NCI-H460 (cell line): ENCODE results near the gene TUNAR. TPM values are rescaled to one million over a fixed set of nuclear protein-coding genes. Genes with fewer than 3 reads are reported as not detected.

Experiments
- DNase-seq: peaks from one replicate; pipeline ENCODE4 v3.0.0-alpha.2; 2016; ENCODE audit warnings: low read depth; ENCODE audit errors: extremely low read depth
- total RNA-seq: library from RNA; depleted of rRNA; stranded (reverse); fragments of >200 nt; shearing (Covaris generic); gene quantifications from 2 replicates; pipeline ENCODE4 v1.2.3, GENCODE V29; 2014

TUNAR gene
- total RNA-seq, 1 experiment from 2014 or later, result not detected

DNA sequence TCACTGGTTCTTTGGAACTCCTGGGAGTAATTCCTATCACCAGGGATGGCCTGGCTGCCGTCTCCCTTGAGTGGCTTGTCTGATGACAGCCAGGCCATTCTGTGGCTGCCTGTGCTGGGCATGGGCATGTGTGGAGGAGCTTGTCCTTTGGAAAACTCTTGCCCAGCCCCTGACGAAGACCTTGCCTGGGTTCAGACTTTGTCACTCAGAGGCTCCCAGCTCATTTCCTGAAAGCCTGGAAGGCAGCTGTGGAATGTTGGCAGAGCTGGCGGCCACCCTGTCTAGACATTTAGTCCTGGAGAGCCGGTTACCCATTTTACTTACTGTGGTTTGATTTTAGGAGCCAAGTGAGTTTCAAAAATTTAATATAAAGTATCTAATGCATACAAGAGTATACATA lies 34.0 kb downstream of the TUNAR start:
- no peak for DNase-seq

GRCh38 chr14:95911456-95911855 lies 34.8 kb downstream of the TUNAR start:
- DNase-seq, result no peak

DNA sequence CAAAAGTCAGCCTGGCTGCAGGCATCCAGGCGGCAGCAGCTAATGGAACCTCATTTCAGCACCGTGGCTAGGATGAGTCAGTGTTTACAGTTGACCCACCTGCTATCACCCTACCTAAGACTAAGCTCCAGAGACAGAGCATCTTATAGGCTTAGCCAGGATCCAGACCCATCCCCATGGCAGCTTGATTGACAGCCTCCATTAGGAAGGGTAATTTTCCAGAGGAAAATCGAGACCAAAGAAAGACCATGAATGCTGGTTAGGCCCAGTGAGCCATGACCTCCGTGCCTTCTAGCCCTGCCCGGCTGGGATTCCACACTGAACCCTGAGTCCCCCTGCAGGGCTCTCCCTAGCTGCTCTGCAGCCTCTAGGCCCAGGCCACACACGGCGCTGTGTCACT lies 38.7 kb downstream of the TUNAR start:
- no peak for DNase-seq

GRCh38 chr14:95918466-95918865 lies 41.8 kb downstream of the TUNAR start:
- no peak for DNase-seq

DNA sequence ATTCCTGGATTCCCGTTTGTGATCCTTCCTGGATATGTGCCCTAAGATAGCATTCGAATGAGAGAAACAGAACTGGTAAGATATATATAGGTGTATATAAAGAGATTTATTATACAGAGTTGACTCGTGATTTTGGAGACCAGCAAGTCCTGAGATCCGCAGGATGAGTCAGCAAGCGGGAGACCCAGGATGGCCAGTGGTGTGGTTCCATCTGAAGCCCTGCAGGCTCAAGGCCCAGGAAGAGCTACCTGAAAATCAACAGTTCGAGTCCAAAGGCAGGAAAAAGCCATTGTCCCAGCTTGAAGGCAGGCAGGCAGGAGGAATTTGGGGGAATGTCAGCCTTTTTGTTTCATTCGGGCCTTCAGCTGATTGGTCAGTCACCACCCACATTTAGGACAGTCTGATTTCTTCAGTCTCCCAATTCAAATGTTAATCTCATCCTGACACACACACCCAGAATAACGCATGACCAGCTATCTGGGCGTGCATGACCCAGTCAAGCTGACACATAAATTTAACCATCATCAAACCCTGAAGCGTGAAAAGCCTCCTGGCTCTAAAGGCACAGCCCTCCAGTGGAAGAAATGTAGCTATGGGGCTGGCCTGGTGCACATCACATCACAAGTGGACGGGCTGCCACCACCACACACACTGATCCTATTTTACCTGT lies 44.3 kb downstream of the TUNAR start:
- no peak for DNase-seq

- DNase-seq, result no peak
These were observed 45.4 kb downstream of the TUNAR start for GRCh38 chr14:95922080-95922479.

DNA sequence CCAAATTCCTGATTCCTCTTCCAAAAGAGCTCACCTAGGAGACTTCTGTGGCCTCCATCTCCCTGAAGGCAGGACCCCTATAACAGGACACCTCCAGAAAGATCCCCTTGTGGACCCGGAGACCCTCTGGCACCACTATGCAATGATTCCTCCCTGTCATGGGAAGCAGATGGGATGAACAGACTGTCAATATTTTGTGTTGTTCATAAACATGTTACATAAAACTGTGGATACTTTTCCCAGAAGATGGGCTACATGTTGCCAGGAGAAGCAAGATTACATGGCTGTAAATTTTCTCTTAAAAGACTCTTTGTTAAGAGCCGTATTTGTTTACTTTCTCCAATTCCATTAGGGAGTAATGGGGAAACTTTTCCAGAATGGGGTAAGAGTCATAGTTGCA lies 52.1 kb downstream of the TUNAR start:
- DNase-seq, result no peak

DNA sequence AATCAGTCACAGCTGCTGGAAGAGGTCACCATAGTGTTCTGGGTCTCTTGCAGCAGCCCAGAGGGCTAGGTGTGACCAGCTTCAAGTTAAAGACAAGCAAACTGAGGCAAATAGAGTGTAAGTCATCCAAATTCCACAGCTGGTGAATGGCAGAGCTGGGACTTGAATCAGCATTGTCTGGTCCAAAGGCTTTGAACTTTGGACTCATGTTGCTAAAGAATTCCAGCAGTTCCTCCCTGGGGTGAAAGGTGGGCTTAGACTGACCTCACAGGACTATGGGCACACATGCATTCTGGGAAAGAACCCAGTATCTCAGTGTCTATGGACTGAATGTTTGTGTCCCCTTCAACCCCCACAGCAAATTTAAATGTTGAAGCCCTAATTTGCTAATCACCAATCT lies 54.8 kb downstream of the TUNAR start:
- no peak for DNase-seq

DNA sequence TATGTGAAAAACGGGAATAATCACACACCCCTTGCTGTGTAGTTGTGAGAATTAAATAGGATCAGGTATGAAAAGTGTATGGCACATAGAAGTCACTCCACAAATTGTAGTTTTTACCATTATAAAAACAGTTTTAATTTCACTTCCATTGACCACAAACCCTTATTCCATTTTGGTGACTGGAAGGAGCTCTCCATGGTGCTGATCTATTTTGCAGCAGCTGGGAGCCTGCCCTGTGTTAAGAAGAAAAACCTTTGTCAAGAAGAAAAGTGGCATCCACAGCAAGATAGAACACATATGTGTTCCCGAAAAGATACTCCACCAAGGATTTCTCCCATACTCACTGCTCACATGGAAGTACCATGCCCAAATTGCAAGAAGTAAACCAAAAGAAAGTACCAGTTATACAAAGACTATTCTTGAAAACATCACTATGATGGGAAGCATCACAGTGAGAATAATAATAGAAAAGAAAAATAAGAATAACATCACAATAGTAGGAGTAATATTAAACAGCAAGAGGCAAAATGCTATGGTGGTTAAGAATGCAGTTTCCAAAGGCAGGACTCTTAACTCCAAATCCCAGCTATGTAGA lies 58.7 kb downstream of the TUNAR start:
- peak; percentile 5 for DNase-seq

DNA sequence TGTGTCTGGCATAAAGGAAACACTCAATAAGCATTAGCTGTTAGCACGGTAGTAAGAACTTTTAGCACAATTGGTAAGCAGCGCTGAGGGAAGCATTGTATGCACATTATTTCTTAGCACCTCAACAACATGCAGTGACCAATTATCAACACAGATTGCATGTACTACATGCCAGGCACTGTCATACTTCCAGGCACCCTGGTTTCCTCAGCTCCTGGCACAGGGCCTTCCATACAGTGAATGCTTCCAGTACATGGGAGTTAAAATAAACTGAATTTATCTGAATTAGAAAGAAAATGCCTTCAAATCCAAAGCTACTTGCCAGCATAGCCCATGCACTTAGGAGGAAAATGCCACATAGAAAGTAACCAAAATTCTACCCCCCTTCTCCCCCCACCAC lies 59.4 kb downstream of the TUNAR start:
- DNase-seq, result no peak

DNA sequence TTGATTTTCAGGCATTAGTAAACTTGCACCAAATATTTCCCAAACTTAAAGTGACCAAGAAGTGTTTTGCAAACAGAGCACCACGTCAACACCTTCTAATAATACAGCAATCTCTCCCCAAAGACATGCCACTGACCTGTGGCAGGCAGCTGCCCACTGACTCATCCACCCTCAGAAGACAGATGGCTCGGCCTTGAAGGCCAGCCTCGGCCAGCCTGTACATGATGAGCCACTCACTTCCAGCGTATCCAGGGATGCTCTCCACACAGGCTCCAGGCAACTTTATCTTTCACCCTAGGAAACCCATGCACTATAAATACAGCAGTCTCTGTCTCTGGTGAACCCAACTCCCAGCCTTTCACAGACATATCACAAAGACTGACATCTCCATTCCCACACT lies 62.7 kb downstream of the TUNAR start:
- DNase-seq, result no peak

DNA sequence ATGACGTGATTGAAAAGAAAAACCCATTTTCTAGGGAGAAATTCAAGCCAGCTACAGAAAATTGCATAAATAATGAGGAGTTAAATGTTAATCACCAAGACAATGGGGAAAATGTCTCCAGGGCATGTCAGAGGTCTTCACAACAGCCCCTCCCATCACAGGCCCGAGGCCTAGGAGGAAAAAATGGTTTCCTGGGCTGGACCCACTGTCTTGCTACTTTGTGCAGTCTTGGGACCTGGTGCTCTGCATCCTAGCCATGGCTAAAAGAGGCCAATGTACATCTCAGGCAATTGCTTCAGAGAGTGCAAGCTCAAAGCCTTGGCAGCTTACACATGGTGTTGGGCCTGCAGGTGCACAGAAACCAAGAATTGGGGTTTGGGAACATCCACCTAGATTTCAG lies 65.3 kb downstream of the TUNAR start:
- DNase-seq, result no peak

GRCh38 chr14:95943699-95944098 lies 67.1 kb downstream of the TUNAR start:
- DNase-seq, result no peak

- no peak for DNase-seq
These were observed 67.8 kb downstream of the TUNAR start for GRCh38 chr14:95944462-95944861.

DNA sequence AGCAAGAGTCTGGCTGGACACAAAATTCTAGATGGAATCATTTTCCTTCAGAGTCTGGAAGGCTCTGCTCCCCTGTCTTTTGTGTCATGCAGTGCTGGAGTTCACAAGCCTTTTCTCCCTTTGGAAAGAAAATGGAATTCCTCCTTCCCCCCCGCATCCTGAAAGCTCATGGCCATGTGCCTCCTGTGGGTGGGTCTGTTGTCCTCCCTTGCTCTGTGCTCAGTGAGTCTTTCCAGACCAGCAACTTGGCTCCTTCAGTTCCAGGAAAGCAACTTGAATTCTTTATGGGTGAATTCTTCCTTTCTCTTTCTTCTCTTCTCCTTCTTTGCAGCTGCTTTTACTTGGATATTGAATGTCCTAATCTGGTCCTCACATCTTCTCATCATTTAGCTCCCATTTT lies 70.2 kb downstream of the TUNAR start:
- DNase-seq, result no peak

GRCh38 chr14:95948558-95948981 lies 71.9 kb downstream of the TUNAR start:
- no peak for DNase-seq

DNA sequence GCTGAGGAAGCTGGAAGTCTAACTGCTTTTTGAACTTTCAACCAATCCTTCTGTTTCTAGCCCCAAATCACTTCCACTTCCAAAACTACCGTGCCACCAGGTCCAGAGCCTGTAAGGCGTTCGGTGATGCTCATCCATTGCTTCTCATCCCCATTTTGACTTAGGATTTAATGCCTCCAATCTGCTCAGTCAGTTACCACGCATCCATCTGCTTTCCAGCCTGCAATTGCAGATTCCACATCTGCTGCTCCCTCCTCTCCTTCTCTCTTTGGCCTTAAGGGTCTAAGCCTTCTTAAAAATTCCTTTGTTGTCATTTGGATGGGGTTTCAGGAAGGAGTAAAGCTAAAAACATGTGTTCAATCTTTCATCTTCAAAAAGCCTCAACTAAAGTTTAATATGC lies 74.7 kb downstream of the TUNAR start:
- no peak for DNase-seq

DNA sequence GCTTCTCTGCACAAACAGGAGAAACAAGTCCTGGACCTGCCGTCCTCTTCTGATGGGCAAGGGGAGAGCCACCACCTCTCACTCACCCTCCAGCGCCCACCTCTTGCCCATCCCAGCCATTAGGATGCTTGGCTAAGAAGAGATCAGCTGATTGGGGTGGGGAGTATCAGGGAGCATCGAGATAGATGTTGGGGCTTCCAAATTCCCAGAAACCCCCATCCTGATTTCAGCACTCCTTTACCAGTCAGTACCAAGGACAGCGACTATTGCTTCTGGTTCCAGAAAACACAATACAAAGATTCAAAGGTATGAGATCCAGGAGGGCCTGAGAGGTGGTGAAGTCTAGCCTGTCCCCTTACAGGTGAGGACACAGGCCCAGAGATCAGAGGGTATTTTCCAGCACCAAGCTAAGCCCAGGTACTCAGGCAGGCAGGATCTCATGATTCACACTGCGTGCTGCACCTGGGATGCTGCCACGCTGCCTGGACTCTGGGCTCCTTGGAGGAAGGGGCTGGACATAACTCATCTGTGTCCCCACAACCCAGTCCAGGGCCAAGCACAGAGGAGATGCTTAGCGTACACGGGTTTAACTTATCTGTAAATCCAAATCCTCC lies 76.6 kb downstream of the TUNAR start:
- DNase-seq, result peak; percentile 6

- no peak for DNase-seq
These were observed 80.2 kb downstream of the TUNAR start for GRCh38 chr14:95956601-95957460.

- no peak for DNase-seq
These were observed 81.5 kb downstream of the TUNAR start for GRCh38 chr14:95958105-95958504.

DNA sequence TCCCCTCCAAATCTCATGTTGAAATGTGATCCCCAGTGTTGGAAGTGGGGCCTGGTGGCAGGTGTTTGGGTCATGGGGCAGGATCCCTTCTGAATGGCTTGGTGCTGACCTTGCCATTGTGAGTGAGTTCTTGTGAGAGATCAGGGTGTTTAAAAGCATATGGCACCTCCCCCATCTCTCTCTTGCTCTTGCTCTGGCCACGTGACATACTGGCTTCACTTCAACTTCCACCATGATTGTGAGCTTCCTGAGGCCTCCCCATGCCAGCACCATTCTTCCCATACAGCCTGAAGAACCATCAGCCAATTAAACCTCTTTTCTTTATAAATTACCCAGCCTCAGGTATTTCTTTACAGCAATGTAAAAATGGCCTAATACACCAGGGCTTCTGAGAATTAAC lies 82.7 kb downstream of the TUNAR start:
- DNase-seq, result no peak
